ENCODE measurements around the gene CASP10.
"Not testable (repeated sequence)": the region's sequence is repeated elsewhere in the genome, so short reads cannot be mapped to it uniquely, and the experiment has no call there.

Gene CASP10

DNA sequence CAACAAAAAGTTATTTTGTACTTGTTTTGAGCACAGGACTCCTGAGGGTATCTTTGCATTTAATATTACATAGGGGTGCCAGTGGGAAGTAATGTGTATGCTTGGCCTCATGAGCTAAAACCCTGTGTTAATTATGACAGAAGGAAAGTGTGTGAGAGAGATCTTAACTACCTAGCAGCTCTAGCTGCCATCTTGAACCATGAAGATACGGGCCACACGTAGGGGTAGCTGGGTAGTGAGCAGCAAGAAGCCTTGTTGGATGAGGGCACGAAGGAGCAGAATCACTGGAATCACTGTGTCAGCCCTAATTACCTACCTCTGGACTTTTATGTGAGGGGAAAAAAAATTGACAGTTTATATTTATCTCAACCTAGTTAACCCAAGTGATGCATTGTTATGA is 15.4 kb upstream of the CASP10 start:
- Histone ChIP-seq H3K27ac (peak overlapping the region; percentile 58), H3K27me3 (no peaks in the 10 kb centered on the region), H3K9me3 (no peaks in the 10 kb centered on the region), H3K4me3 (ENCODE audit: low read depth in 1 of 2, low read length in 1 of 2) (no peak overlapping the region), H3K36me3 (peaks cover 63% of the 10 kb centered on the region), H3K4me1 (ENCODE audit: control insufficient read depth in 1 of 2, insufficient read depth in 1 of 2, low read depth in 1 of 2, low read length in 1 of 2) (no peaks in the 10 kb centered on the region)
- TF ChIP-seq, protein P1, sequence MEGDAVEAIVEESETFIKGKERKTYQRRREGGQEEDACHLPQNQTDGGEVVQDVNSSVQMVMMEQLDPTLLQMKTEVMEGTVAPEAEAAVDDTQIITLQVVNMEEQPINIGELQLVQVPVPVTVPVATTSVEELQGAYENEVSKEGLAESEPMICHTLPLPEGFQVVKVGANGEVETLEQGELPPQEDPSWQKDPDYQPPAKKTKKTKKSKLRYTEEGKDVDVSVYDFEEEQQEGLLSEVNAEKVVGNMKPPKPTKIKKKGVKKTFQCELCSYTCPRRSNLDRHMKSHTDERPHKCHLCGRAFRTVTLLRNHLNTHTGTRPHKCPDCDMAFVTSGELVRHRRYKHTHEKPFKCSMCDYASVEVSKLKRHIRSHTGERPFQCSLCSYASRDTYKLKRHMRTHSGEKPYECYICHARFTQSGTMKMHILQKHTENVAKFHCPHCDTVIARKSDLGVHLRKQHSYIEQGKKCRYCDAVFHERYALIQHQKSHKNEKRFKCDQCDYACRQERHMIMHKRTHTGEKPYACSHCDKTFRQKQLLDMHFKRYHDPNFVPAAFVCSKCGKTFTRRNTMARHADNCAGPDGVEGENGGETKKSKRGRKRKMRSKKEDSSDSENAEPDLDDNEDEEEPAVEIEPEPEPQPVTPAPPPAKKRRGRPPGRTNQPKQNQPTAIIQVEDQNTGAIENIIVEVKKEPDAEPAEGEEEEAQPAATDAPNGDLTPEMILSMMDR (IDR thresholded peaks at IDR 0.05), result no peak

- peak overlapping the region; percentile 54 for H3K27ac ChIP-seq
- H3K4me3 ChIP-seq (ENCODE audit: low read depth in 1 of 2, low read length in 1 of 2); H3K27me3 ChIP-seq; H3K9me3 ChIP-seq; H3K4me1 ChIP-seq (ENCODE audit: control insufficient read depth in 1 of 2, insufficient read depth in 1 of 2, low read depth in 1 of 2, low read length in 1 of 2): not testable (repeated sequence)
- peaks cover 53% of the 10 kb centered on the region for H3K36me3 ChIP-seq
Measured at GRCh38 chr2:201168496-201168895, 14.4 kb upstream of the CASP10 start.

DNA sequence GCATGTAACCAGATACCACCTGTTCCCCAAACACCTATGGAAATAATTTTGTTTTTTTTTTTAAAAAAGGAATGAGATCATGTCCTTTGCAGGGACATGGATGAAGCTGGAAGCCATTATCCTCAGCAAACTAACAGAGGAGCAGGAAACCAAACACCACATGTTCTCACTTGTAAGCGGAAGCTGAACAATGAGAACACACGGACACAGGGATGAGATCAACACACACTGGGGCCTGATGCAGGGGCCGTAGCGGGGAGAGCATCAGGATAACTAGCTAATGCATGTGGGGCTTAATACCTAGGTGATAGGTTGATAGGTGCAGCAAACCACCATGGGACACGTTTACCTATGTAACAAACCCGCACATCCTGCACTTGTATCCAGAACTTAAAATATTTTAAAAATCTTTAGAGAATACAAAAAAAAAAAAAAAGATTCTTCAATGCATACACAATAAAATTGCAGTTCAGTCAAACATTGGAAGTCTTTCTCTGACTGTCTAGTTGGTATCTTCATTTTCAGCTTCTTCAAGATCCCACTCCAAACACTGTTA is 11.6 kb upstream of the CASP10 start:
- Histone ChIP-seq H3K9me3 (no peaks in the 10 kb centered on the region), H3K27me3 (no peaks in the 10 kb centered on the region), H3K36me3 (peaks cover 25% of the 10 kb centered on the region), H3K4me1 (ENCODE audit: control insufficient read depth in 1 of 2, insufficient read depth in 1 of 2, low read depth in 1 of 2, low read length in 1 of 2) (no peaks in the 10 kb centered on the region), H3K27ac (peak overlapping the region; percentile 8), H3K4me3 (ENCODE audit: low read depth in 1 of 2, low read length in 1 of 2) (no peak overlapping the region)
- TF ChIP-seq, protein P1 (IDR thresholded peaks at IDR 0.05), result no peak

DNA sequence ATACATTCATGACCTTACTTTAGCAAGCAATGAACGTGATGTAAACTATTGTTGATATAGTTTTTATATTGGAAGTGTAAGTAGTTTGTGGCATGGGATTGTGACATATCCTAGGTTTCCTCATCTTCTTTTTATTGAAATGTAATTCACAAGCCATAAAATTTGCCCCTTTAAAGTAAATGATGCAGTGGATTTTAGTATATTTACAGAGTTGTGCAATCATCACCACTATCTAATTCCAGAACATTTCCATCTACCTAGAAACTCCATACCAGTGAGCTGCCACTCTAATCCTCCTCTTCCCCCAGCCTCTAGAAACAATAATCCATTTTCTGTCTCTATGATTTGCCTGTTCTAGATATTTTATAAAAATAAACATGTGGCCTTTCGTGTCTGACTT is 10.7 kb upstream of the CASP10 start:
- Histone ChIP-seq H3K4me3 (ENCODE audit: low read depth in 1 of 2, low read length in 1 of 2) (no peak overlapping the region), H3K36me3 (peaks cover 16% of the 10 kb centered on the region), H3K27ac (peak overlapping the region; percentile 8), H3K4me1 (ENCODE audit: control insufficient read depth in 1 of 2, insufficient read depth in 1 of 2, low read depth in 1 of 2, low read length in 1 of 2) (peaks cover 3% of the 10 kb centered on the region in 2 experiments), H3K27me3 (no peaks in the 10 kb centered on the region), H3K9me3 (no peaks in the 10 kb centered on the region)
- TF ChIP-seq, protein P1 (IDR thresholded peaks at IDR 0.05), result no peak

- Histone ChIP-seq H3K27me3 (no peaks in the 10 kb centered on the region), H3K9me3 (no peaks in the 10 kb centered on the region), H3K4me1 (ENCODE audit: control insufficient read depth in 1 of 2, insufficient read depth in 1 of 2, low read depth in 1 of 2, low read length in 1 of 2) (peaks cover 11% of the 10 kb centered on the region in 2 experiments), H3K27ac (no peak overlapping the region), H3K36me3 (no peaks in the 10 kb centered on the region), H3K4me3 (ENCODE audit: low read depth in 1 of 2, low read length in 1 of 2) (no peak overlapping the region)
- TF ChIP-seq, protein P1 (IDR thresholded peaks at IDR 0.05), result no peak
Measured at GRCh38 chr2:201174687-201175086, 8.3 kb upstream of the CASP10 start.

DNA sequence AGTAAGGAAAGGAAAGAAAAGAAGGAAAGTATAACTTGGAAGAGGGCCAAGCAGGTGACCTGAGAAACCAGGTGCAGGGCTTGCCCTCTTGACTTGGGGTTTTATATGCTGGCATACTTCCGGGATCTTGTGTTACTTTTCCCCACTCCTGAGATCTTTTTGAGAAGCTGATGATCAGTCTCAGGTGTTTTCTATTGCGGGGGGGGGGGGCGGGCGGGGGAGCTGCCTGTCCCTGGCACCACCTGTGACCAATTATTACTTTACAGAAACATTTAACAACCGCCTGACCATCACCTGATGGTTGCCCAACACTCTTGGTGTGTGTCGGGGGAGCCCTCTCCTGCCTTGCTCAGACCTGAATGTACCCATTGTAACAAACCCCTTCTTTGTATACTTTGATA is 6.9 kb upstream of the CASP10 start:
- H3K9me3 ChIP-seq, result no peaks in the 10 kb centered on the region
- H3K4me1 ChIP-seq (ENCODE audit: control insufficient read depth in 1 of 2, insufficient read depth in 1 of 2, low read depth in 1 of 2, low read length in 1 of 2), result peaks cover 11% of the 10 kb centered on the region in 2 experiments
- no peaks in the 10 kb centered on the region for H3K36me3 ChIP-seq
- H3K27me3 ChIP-seq, result no peaks in the 10 kb centered on the region
- TF ChIP-seq, protein P1 (IDR thresholded peaks at IDR 0.05), result no peak
- H3K27ac ChIP-seq, result no peak overlapping the region
- H3K4me3 ChIP-seq (ENCODE audit: low read depth in 1 of 2, low read length in 1 of 2), result no peak overlapping the region
